GM21825 (cell line): ENCODE results near the gene JMJD4.

Source experiments
- ATAC-seq: cut with Tn5 transposase; IDR thresholded peaks from one replicate; pipeline ENCODE4 v1.9.1; 2021; ENCODE audit warnings: mild to moderate bottlenecking, moderate library complexity; ENCODE audit not compliant: unreplicated experiment

The JMJD4 gene

DNA sequence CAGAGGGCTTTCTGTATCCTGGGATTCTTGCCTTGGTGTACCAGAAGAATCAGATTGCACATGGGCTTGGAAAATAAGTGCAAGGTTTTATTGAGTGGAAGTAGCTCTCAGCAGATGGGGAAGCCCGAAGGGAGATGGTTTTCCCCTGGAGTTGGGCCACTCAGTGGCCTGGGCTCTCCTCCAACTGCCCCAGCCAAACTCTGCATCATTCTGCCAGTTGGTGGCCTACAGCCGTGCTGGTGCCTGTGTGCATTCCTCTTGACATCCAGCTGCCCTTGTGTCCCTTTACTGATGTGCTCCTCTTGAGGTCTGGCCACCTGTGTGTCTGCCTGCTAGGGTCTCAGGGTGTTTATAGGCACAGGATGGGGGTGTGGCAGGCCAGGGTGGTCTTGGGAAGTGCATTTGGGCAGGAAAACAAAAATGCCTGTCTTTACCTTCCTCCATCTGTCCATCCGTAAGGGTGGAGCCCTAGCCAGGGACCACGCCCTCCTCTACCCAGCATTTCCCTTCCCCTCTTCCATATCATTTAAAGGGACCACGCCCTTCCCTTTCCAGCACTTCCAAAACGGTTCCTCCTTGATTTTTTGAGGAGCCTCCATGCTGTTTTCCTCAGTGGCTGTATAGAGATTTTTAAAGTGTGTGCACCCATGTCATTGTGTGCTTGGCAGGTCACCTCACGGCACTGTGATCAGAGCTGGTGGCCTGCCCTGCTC is 19.1 kb upstream of the JMJD4 start:
- ATAC-seq = no peak

DNA sequence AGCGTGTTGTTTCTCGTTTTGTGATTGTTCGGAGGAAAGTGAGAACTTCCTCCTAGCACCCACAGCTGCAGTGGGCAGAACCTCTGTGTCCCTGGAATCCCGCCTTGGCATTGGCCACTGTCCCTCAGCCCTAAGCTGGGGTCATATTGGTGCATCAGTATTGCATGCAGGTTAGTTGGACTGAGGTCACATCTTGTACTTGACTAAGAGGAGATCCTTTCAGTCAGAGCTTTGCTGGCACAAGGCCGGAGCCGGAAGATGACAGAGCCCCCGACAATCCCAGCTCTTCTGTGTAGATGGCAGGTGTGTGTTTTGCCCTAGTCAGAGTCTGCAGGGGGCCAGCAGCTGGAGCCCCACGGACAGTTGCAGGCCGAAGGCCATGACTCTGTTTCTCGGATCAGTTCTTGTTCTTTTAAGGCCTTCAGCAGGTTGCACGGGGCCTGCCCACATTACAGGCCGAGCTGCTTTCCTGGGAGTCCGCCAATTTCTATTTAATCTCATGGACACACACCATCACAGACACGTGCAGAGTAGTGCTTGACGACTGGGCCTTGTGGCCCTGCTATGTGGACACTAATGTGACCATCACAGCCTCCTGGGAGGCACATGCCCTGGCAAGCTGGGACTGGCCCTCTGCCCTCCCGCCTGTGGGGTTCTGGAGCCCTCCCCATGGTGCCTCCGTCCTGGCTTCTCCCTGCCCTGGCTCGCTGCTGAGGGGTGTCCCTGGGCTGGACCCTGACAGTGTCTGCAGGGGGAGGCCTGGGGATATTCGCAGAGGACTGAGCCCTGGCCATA is 15.0 kb upstream of the JMJD4 start:
- no peak for ATAC-seq

DNA sequence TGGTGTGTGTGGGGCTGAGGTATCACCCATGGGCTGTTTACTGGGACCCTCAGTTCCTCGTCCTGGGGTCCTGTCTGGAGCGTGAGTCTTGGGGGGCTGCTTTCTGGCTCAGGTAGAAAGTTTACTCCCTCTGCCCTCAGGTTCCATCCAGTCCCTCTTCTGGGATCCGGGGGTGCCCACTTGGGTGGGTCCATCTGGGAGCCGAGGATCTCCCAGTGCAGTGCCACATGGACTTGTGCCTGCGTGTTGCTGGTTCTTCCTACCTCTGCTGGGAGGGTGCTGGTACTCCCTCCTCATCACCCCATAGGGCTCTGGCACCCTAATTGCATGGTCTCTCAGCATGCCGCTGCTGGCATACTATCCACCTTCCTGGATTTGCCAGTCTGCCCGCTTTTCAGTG is 14.1 kb upstream of the JMJD4 start:
- no peak for ATAC-seq

DNA sequence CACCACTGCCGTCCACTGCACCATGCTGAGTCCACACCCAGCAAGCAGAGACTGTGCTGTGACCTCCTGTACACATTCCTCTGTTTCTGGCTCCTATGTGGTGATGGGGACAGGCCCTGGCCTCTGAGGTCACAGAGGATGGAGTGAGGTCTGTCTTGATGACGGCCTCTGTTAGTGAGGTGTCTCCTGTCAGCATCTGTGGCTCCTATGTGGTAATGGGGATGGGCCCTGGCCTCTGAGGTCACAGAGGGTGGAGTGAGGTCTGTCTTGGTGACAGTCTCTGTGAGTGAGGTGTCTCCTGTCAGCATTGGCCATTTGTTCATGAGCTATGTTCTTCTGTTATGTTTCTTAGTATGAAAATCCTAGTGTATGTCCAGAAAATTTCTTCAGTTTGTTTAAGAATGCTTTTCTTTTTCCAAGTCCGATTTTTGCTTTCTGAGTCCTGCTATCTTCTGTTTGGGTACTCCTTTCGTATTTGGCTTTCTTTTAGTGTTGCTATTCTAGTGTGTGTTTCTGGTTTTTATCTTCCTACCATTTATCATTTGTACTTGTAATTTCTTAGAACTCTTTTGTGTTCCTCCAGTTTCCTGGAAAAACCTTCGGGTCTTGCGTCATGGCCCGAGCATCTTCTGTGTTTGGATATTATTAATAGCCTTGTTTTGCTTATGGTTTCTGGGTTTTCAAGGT is 13.5 kb upstream of the JMJD4 start:
- no peak for ATAC-seq

DNA sequence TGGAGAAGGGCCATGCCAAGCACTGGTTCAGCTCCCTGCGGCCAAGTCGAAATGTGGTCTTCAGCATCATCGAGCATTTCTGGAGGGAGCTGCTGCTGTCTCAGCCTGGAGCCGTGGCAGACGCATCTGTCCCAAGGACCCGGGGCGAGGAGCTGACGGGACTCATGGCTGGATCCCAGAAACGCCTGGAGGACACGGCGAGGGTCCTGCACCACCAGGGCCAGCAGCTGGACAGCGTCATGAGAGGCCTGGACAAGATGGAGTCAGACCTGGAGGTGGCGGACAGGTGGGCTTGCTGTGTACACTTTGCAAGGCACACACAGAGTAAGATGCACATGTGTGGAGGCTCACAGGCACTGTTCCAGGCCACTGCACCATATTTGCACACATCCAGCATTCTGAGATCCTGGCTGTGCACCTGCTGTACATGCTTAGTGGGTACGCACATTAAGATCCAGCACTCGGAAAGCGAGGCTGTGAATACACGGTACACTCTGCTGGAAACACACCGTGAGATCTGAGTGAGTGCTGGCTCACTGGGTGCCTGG is 12.9 kb upstream of the JMJD4 start:
- ATAC-seq = no peak

DNA sequence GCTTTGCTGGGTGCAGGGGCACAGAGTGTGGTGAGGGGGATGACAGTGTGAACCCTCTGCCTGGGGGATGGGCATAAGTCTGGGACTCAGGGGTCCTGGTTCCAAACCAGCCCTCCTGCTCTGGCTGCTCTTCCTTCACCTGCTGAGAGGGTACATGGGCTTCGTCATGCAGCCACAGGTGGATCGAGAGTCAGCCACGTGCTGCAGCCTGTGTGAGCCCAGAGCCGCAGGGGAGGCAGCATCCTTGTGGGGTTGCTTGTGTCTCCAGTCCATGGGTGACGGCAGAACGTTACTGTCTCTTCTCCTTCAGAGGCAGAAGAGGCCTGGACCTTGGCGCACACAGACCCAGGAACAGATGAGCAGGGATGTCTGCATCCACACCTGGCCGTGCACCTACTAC is 12.3 kb upstream of the JMJD4 start:
- ATAC-seq = no peak

DNA sequence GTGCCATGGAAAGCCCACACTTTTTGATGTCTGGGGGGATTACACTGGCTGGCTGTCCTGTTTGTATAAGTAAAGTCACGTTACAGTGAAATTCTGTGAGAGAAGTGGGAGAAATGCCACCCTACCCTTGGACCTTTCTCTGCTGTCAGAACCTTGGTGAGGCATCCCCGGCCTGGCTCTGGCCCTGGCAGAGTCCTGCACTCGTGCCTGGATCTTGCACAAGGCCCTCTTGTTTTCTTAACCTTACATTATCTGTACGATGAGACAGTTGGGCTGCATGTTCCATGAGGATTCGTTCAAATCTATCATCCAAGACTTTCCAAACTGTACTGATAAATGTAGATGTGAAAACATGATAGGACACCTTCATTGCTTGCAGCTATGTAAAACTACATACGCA is 11.6 kb upstream of the JMJD4 start:
- ATAC-seq = no peak

DNA sequence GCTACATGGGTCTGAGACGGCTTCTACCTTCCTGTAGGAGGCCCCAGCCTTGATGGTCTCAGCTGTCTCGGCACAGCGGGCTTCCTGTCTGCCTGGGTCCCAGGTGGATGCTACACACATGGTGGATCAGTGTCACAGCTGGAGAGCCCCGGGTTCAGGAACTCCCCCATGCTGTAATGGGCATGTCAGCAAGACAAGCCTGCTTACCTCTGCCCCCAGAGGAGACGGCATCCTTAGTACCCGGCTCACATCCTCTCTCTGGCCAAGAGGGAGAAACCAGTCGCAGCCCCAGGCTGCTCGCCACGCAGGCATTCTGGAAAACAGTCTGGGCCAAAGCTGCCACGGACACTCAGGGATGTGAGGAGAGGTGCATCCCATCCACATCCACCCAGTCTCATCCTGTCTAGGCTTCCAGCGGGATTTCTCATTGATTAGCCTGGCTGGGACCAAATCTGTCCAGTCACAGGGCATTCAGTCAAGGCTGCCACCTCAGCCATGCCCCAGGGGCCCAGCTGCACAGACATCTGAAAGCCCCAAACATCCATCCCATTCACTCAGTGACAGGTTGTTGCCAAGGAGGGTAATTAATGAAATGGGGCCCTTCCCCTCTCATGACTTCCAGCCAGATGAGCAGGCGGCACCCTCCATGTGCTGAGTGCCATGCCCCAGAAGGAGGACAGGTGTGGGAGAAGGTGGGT is 10.6 kb upstream of the JMJD4 start:
- ATAC-seq = no peak

DNA sequence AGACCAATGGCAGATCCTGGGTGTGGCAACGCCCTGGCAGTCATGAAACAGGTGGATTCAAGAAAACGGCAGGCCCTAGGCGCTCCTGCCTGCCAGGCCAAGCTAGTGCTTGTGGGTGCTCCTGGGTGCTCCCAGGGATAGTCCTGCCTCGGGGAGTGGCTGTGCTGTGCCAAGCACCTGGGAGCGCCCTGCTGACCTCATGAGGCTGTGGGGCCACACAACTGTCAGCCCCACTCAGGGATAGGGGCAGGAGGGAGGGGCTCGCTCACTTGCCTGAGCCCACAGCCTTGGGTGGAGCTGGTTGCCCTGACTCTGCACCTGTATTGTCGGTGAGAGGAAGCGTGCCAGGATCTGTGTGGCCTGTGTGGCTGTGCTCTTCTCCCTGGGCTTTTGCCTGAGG is 9.6 kb upstream of the JMJD4 start:
- ATAC-seq = no peak

DNA sequence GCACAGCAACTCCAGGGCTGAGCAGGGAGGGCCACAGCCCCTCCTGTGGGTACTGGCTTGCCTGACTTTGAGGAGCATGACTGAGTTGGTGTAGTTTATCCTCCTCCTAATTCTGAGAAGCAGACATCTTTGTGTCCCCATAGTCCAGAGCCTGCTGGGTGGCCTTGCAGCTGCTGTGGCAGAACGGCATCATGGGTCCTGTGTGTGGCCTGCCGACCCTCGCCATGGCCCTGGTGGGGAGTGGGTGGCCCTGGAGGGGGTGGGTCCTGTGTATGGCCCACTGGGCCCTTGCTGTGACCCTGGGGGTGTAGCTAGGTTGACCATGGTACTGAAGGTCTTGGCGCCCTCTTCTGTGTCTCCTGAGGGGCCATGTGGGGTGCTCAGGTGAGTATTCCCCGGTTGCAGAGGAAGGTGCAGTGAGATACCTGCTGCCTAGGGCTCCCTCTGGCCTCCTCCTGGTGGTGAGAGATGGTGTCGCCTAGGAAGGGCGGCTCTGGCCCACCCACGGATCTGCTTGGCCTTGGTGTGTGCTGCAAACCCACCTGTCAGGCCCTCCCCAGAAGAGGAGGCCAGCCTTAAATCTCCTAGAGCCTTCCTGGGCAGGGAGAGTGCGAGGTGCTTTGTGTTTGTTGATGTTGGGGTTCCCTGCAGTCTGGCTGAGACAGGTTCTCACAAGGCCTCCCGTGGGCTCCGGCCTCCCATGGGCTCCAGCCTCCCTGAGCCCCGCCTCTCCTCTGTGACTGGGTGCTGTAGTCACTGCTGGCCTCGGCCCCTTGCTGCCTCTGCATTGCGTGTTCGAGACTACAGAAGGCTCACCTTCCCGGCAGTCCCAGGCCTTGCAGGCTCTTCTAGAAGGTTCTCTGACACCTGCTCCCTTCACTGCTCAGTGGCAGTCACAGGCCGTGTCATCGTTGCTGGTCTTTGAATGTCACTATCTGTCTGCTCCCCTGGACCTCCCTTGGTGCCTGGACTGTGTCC is 7.9 kb upstream of the JMJD4 start:
- no peak for ATAC-seq

DNA sequence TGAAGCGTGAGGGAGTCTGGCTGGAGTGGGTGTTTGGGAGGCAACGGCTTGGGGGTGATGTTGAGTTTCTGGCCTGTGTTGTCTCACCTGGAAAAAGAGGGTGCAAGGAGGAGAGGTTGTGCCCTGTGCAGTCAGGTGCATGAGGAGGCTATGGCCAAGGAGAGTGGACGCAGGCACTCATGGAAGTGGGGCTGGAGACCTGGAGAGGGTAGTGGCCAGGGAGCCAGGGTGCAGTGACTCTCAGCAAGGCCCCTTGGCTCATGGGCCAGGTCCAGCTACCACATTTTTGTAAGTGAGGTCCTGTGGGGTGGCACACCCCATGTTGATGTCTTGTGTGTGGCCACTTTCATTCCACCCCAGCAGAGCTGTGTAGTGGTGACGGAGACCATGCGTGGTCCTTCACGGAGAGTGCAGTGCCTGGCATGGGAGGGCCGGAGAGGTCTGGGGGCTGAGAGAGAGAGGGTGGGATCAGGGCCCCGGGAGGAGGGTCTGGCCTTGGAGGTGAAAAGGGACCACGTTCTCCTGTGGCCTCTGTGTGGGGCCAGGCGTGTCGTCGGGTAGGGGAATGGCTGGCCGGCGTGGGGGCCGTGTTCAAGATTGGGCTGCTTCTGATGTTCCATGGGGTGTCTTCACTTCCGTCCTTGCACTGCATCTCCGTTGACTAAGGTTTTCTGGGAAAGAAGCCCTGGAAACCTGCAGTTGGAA is 6.2 kb upstream of the JMJD4 start:
- no peak for ATAC-seq

DNA sequence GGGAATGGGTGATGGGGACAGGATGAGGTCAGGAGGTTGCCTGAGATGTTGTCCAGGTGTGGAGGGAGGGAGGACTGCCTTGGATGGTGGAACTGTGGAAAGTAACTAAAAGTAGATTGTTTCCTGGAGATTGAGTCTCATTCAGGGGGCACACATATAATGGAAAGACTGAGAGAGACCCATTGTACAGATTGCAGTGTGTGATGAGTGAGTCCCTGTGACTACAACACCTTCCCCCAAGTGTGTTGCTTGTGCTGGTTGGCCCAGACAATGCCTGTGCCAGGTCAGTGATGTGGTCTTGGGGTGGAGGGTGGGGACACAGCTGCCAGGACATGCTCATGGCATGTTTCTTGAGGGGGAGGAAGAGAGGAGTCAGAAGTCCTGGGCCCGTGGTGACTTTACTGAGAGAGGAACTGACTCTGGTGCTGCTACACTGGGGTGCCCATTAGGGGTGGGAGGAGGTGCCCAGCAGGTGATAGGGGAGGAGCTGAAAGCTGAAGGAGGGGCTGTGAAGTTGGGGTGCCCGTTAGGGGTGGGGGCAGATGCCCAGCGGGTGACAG is 5.4 kb upstream of the JMJD4 start:
- ATAC-seq = no peak

DNA sequence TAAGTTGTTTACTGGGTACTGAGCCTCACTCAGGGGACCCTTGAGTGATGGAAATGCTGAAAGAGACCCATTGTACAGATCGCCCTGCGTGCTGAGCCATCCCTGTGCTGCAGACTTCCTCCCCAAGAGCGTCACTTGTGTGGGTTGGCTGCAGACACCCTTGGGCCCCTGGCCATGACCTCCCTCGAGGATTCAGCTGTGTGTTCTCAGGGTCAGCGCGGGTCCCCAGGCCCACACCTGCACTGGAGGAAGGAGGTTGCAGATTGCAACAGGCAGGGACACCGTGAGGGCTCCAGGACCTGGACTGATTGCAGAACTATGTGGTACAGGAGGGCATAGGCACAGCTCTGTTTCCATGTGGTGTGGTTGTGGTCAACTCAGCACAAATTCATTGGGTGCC is 4.5 kb upstream of the JMJD4 start:
- no peak for ATAC-seq

DNA sequence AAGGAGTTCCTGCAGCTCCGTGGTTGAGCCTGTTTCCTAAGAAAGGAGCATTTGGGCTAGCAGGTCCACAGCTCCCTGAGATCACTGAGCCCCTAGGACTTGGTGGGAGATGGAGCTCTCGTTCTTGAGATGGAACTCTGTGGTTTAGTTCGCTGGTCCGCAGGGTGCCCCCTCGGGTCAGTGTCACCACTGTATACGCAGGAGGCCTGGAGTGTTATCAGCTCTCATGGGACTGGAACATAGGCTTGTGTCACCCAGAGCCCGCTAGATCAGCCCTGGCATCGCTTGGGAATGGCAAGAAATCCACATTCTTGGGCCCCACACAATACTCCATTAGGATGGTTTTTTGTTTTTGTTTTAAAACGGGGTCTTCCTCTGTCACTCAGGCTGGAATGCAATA is 3.7 kb upstream of the JMJD4 start:
- ATAC-seq = no peak

DNA sequence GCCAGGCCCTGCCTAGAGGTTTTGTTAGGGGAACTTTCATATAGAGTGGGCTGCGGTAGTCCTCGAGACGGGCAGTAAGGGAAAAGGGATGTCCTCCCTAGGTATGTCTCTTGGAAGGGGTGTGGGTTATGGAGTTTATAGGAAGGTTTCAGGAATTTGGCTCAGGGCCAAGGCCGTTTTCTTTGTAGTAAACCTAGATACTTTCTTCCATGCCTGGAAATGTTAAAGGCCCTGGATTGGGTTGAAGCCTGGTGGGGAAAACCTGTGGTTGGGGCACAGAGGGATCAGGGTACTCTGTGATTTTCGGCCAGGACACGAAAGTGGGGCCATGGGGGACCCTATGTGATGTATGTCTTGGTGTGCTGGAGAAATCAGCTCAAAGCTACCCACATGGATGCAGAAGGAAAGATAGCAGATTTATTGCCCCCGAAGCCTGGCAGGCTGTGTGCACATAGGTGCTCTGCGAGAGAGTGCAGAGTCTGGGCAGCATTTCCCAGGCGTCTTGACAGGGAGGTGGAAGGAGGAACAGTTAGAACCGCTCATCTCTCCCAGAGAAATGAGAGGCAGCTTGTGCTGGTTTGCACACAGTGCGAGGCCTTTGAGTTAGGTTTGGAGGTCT is 1.8 kb upstream of the JMJD4 start:
- ATAC-seq = no peak

DNA sequence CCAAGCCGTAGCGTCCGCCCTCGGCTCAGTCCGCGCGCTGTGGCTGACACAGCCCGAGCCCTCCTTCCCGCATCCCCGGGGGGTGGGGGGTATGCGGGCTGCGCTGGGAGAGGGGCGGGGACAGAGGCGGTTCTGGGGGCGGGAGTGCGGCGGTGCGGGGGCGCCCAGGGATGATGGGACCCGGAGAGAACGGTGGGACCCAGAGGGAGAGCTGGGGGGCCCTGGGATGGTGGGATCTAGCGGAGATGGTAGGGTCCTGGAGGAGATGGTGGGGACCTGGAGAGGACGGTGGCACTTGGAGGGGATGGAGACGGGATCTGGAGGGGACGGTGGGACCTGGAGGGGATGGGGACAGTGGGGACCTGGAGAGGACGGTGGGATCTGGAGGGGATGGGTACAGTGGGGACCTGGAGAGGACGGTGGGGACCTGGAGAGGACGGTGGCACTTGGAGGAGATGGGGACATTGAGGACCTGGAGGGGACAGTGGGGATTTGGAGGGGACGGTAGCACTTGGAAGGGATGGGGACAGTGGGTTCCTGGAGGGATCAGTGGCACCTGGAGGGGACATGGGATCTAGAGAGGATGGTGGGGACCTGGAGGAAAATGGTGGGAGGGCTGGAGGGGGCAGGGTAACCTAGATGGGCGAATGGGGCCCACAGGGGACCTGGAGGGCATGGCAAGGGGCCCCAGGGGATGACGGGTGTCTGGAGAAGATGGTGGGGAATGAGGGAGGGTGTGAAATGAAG is 610 bp upstream of the JMJD4 start:
- no peak for ATAC-seq

DNA sequence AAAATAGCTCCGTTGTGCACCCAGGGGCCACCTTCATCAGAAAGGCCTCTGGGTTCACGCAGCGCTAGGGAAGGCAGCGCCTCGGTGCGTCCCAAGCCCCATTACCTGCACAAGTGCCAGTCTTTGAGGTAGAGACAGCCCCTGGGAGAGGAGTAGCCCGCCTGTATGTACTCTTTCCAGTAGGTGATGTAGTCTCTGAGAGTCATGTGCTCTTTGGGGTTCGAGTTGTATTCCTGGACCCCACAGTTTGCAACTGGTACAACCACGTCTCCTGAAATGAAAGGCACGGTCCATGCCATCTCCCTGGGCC is 601 bp downstream of the JMJD4 start:
- no peak for ATAC-seq
